Common myeloid progenitor, CD34-positive (primary cell): ENCODE data around the gene RAB35.

Experiments
- CTCF ChIA-PET: fragments of 350-600 bp; sonication (Branson Sonifier 250); formaldehyde crosslinking; loops from one replicate; lab custom pipeline; 2021; ENCODE audit warnings: antibody characterized with exemption; lab: Charles Lee
- POLR2A ChIA-PET: fragments of 350-600 bp; sonication (Branson Sonifier 250); formaldehyde crosslinking; loops from one replicate; lab custom pipeline; 2021; ENCODE audit warnings: antibody characterized with exemption; lab: Charles Lee
- DNase-seq, 3 donors: peaks; one replicate each; pipeline versions ENCODE4 v3.0.0 to v3.0.0-alpha.2; 2013
- H3K27ac ChIP-seq, 2 experiments: 1 replicate in 1 of 2; 2 replicates in 1 of 2; pipeline ENCODE4 v1.7.0; 2013; ENCODE audit warnings: inconsistent platforms in 2 of 2, low read length in 2 of 2, mild to moderate bottlenecking in 2 of 2, low read depth in 1 of 2, moderate library complexity in 1 of 2; ENCODE audit not compliant: severe bottlenecking in 2 of 2, insufficient read depth in 1 of 2, poor library complexity in 1 of 2
- H3K27me3 ChIP-seq, 5 experiments: replicated peaks in 2 of 5; 1 replicate in 3 of 5; 2 replicates in 2 of 5; pipeline versions ENCODE4 v1.6.1 to v1.7.0; 2013; ENCODE audit warnings: low read length in 4 of 5, mild to moderate bottlenecking in 2 of 5, moderate library complexity in 2 of 5, inconsistent platforms in 1 of 5; ENCODE audit not compliant: insufficient read depth in 5 of 5, control insufficient read depth in 4 of 5
- H3K36me3 ChIP-seq, 4 experiments: 1 replicate in 2 of 4; 2 replicates in 2 of 4; pipeline versions ENCODE4 v1.6.1 to v1.7.0; 2013; ENCODE audit warnings: low read length in 3 of 4, control low read depth in 1 of 4, mild to moderate bottlenecking in 1 of 4; ENCODE audit not compliant: control insufficient read depth in 4 of 4, insufficient read depth in 4 of 4
- H3K4me1 ChIP-seq, 4 experiments: 1 replicate in 3 of 4; 2 replicates in 1 of 4; pipeline versions ENCODE4 v1.6.1 to v1.7.1; 2013; ENCODE audit warnings: low read length in 3 of 4, mild to moderate bottlenecking in 3 of 4, control low read depth in 1 of 4, inconsistent platforms in 1 of 4, moderate library complexity in 1 of 4; ENCODE audit not compliant: control insufficient read depth in 4 of 4, insufficient read depth in 4 of 4; ENCODE audit errors: control extremely low read depth in 1 of 4
- H3K4me3 ChIP-seq, 7 experiments: 1 replicate in 4 of 7; 2 replicates in 3 of 7; pipeline versions ENCODE4 v1.5.1 to v1.7.0; 2013; ENCODE audit warnings: mild to moderate bottlenecking in 7 of 7, low read length in 6 of 7, moderate library complexity in 6 of 7, inconsistent platforms in 2 of 7, low read depth in 2 of 7, control low read depth in 1 of 7; ENCODE audit not compliant: insufficient read depth in 4 of 7, control insufficient read depth in 1 of 7; ENCODE audit errors: extremely low read depth in 1 of 7
- H3K9me3 ChIP-seq, 5 experiments: 1 replicate in 4 of 5; 2 replicates in 1 of 5; pipeline versions ENCODE4 v1.6.1 to v1.7.1; 2013; ENCODE audit warnings: low read length in 4 of 5, mild to moderate bottlenecking in 2 of 5, inconsistent platforms in 1 of 5, low read depth in 1 of 5, moderate library complexity in 1 of 5; ENCODE audit not compliant: control insufficient read depth in 4 of 5, insufficient read depth in 2 of 5; ENCODE audit errors: control extremely low read depth in 1 of 5
- WGBS: methylation state at CpG from one replicate; pipeline ENCODE4 v1.1.5; 2013; ENCODE audit not compliant: insufficient coverage; 5-methylcytosine and 5-hydroxymethylcytosine counted together

RAB35 gene

GRCh38 chr12:120156315-120157259, 40.0 kb upstream of the RAB35 start:
- CTCF ChIA-PET = no interaction called here
- POLR2A ChIA-PET = no interaction called here
- H3K27me3 ChIP-seq = no peaks in the 10 kb centered on the region
- no peaks in the 10 kb centered on the region for H3K9me3 ChIP-seq
- H3K36me3 ChIP-seq = peaks cover 36 to 93% (median 79%) of the 10 kb centered on the region in 4 experiments
- H3K27ac ChIP-seq = no peak overlapping the region
- no peak for DNase-seq
- WGBS = 98% methylated on average over 16 of the region's 22 CpGs
- no peak overlapping the region for H3K4me3 ChIP-seq
- no peaks in the 10 kb centered on the region for H3K4me1 ChIP-seq

GRCh38 chr12:120155072-120155471, 38.5 kb upstream of the RAB35 start:
- Histone ChIP-seq H3K4me1 (no peaks in the 10 kb centered on the region), H3K27me3 (no peaks in the 10 kb centered on the region), H3K4me3 (no peak overlapping the region), H3K9me3 (no peaks in the 10 kb centered on the region), H3K36me3 (peaks cover 31 to 91% (median 73%) of the 10 kb centered on the region in 4 experiments), H3K27ac (no peak overlapping the region)
- CTCF ChIA-PET = no interaction called here
- DNase-seq = no peak
- POLR2A ChIA-PET = no interaction called here
- 96% methylated on average over 15 of the region's 15 CpGs for WGBS

GRCh38 chr12:120150919-120151525, 34.5 kb upstream of the RAB35 start:
- WGBS = 91% methylated on average over 20 of the region's 22 CpGs
- ChIA-PET POLR2A (no interaction called here), CTCF (interaction anchor here (0.7 to 1.5 kb wide), 2 partner anchors 10 to 31 kb away, joined by 3 to 4 read pairs; no protein-coding TSS in a partner anchor)
- Histone ChIP-seq H3K36me3 (peaks cover 29 to 91% (median 74%) of the 10 kb centered on the region in 4 experiments), H3K9me3 (no peaks in the 10 kb centered on the region), H3K4me1 (no peaks in the 10 kb centered on the region), H3K27ac (no peak overlapping the region), H3K27me3 (no peaks in the 10 kb centered on the region), H3K4me3 (no peak overlapping the region)
- no peak for DNase-seq

- DNase-seq = no peak
- peaks cover 25 to 86% (median 67%) of the 10 kb centered on the region in 4 experiments for H3K36me3 ChIP-seq
- no peaks in the 10 kb centered on the region for H3K4me1 ChIP-seq
- CTCF ChIA-PET = no interaction called here
- WGBS = 94% methylated on average over 11 of the region's 11 CpGs
- H3K27me3 ChIP-seq = no peaks in the 10 kb centered on the region
- no peaks in the 10 kb centered on the region for H3K9me3 ChIP-seq
- no peak overlapping the region for H3K4me3 ChIP-seq
- no peak overlapping the region for H3K27ac ChIP-seq
- POLR2A ChIA-PET = no interaction called here
These were observed 31.5 kb upstream of the RAB35 start for GRCh38 chr12:120148011-120148410.

- POLR2A ChIA-PET = no interaction called here
These were observed 28.6 kb upstream of the RAB35 start for GRCh38 chr12:120145164-120145563.

GRCh38 chr12:120144215-120144614, 27.7 kb upstream of the RAB35 start:
- H3K4me1 ChIP-seq = no peaks in the 10 kb centered on the region
- CTCF ChIA-PET = no interaction called here
- no peak overlapping the region for H3K4me3 ChIP-seq
- 99% methylated on average over 11 of the region's 11 CpGs for WGBS
- H3K9me3 ChIP-seq = no peaks in the 10 kb centered on the region
- no peak overlapping the region for H3K27ac ChIP-seq
- H3K36me3 ChIP-seq = peaks cover 36 to 93% (median 74%) of the 10 kb centered on the region in 4 experiments
- POLR2A ChIA-PET = no interaction called here
- DNase-seq = no peak
- H3K27me3 ChIP-seq = no peaks in the 10 kb centered on the region

More at GRCh38 chr12:120145164-120145563, 28.6 kb upstream of the RAB35 start:
- Histone ChIP-seq H3K27ac (no peak overlapping the region), H3K4me1 (no peaks in the 10 kb centered on the region), H3K36me3 (peaks cover 35 to 93% (median 75%) of the 10 kb centered on the region in 4 experiments), H3K4me3 (no peak overlapping the region), H3K9me3 (no peaks in the 10 kb centered on the region), H3K27me3 (no peaks in the 10 kb centered on the region)
- 98% methylated on average over 8 of the region's 8 CpGs for WGBS
- CTCF ChIA-PET = no interaction called here
- DNase-seq = no peak
